H9 (cell line): ENCODE measurements around the gene ADARB2. TPM values are rescaled to one million over a fixed set of nuclear protein-coding genes. Genes with fewer than 3 reads are reported as not detected.

Experiments
- DNase-seq: peaks from one replicate; pipeline ENCODE4 v3.0.0-alpha.2; 2017
- H2AFZ ChIP-seq: one replicate; pipeline ENCODE4 v1.6.1; 2013; ENCODE audit warnings: mild to moderate bottlenecking, low read length, control low read depth, moderate library complexity
- H2AK5ac ChIP-seq: 2 replicates; pipeline ENCODE4 v1.6.1; 2013; ENCODE audit warnings: low read length, control low read depth, mixed read lengths; ENCODE audit not compliant: insufficient read length
- H2BK120ac ChIP-seq: one replicate; pipeline ENCODE4 v1.6.1; 2013; ENCODE audit warnings: low read depth, mild to moderate bottlenecking, low read length, control low read depth, inconsistent platforms; ENCODE audit not compliant: poor library complexity, severe bottlenecking
- H2BK12ac ChIP-seq: 2 replicates; pipeline ENCODE4 v1.6.1; 2013; ENCODE audit warnings: low read length, control low read depth, mixed read lengths, low read depth; ENCODE audit not compliant: insufficient read length
- H2BK15ac ChIP-seq: 2 replicates; pipeline ENCODE4 v1.6.1; 2013; ENCODE audit warnings: low read depth, low read length, control low read depth
- H2BK20ac ChIP-seq: one replicate; pipeline ENCODE4 v1.6.1; 2013; ENCODE audit warnings: low read depth, mild to moderate bottlenecking, low read length, control low read depth, inconsistent platforms; ENCODE audit not compliant: poor library complexity, severe bottlenecking
- H2BK5ac ChIP-seq: 2 replicates; pipeline ENCODE4 v1.6.1; 2013; ENCODE audit warnings: low read length, control low read depth, mixed read lengths; ENCODE audit not compliant: insufficient read length
- H3K14ac ChIP-seq: 2 replicates; pipeline ENCODE4 v1.6.1; 2013; ENCODE audit warnings: low read length, control low read depth; ENCODE audit not compliant: insufficient read depth
- H3K18ac ChIP-seq: 2 replicates; pipeline ENCODE4 v1.6.1; 2013; ENCODE audit warnings: low read depth, mild to moderate bottlenecking, mixed read lengths, low read length, control low read depth; ENCODE audit not compliant: insufficient read length
- H3K23ac ChIP-seq: 2 replicates; pipeline ENCODE4 v1.6.1; 2013; ENCODE audit warnings: low read length, control low read depth, mixed read lengths, low read depth; ENCODE audit not compliant: insufficient read length
- H3K23me2 ChIP-seq: 2 replicates; pipeline ENCODE4 v1.6.1; 2013; ENCODE audit warnings: low read depth, mild to moderate bottlenecking, mixed read lengths, low read length, control low read depth; ENCODE audit not compliant: insufficient read length, poor library complexity, severe bottlenecking
- H3K27ac ChIP-seq: 2 replicates; pipeline ENCODE4 v1.5.1; 2013; ENCODE audit warnings: low read length, control low read depth, mixed read lengths, low read depth; ENCODE audit not compliant: insufficient read length
- H3K27me3 ChIP-seq: 2 replicates; pipeline ENCODE4 v1.6.1; 2013; ENCODE audit warnings: low read length, control low read depth, inconsistent platforms; ENCODE audit not compliant: insufficient read depth
- H3K4ac ChIP-seq: 2 replicates; pipeline ENCODE4 v1.6.1; 2013; ENCODE audit warnings: low read depth, mild to moderate bottlenecking, control low read depth, inconsistent platforms, low read length, moderate library complexity
- H3K4me1 ChIP-seq: 2 replicates; pipeline ENCODE4 v1.6.1; 2013; ENCODE audit warnings: low read length, control low read depth, inconsistent platforms; ENCODE audit not compliant: insufficient read depth
- H3K4me2 ChIP-seq: 2 replicates; pipeline ENCODE4 v1.6.1; 2013; ENCODE audit warnings: low read length, control low read depth, mixed read lengths; ENCODE audit not compliant: insufficient read length, insufficient read depth
- H3K56ac ChIP-seq: 2 replicates; pipeline ENCODE4 v1.6.1; 2013; ENCODE audit warnings: low read depth, mild to moderate bottlenecking, mixed read lengths, low read length, control low read depth; ENCODE audit not compliant: insufficient read length
- H3K79me1 ChIP-seq: 2 replicates; pipeline ENCODE4 v1.6.1; 2013; ENCODE audit warnings: low read depth, mild to moderate bottlenecking, moderate library complexity, low read length, control low read depth, inconsistent platforms; ENCODE audit not compliant: insufficient read depth, poor library complexity, severe bottlenecking
- H3K79me2 ChIP-seq: 2 replicates; pipeline ENCODE4 v1.6.1; 2013; ENCODE audit warnings: low read length, control low read depth, inconsistent platforms; ENCODE audit not compliant: insufficient read depth
- H3K9ac ChIP-seq: 2 replicates; pipeline ENCODE4 v1.6.1; 2013; ENCODE audit warnings: low read length, control low read depth, mixed read lengths; ENCODE audit not compliant: insufficient read length; ENCODE audit errors: extremely low read depth
- H3K9me3 ChIP-seq: one replicate; pipeline ENCODE4 v1.6.1; 2013; ENCODE audit warnings: low read depth, low read length, inconsistent platforms; ENCODE audit not compliant: control insufficient read depth
- H3T11ph ChIP-seq: one replicate; pipeline ENCODE4 v1.6.1; 2013; ENCODE audit warnings: mild to moderate bottlenecking, low read length, control low read depth, inconsistent platforms
- H4K20me1 ChIP-seq: one replicate; pipeline ENCODE4 v1.6.1; 2013; ENCODE audit not compliant: control insufficient read depth, insufficient read length, insufficient read depth
- H4K5ac ChIP-seq: 2 replicates; pipeline ENCODE4 v1.6.1; 2013; ENCODE audit warnings: low read depth, mild to moderate bottlenecking, mixed read lengths, low read length, control low read depth; ENCODE audit not compliant: insufficient read length
- H4K8ac ChIP-seq: replicated peaks from 2 replicates; pipeline ENCODE4 v1.6.1; 2013; ENCODE audit warnings: low read length, control low read depth, mixed read lengths, low read depth; ENCODE audit not compliant: insufficient read length
- H4K91ac ChIP-seq: 2 replicates; pipeline ENCODE4 v1.6.1; 2013; ENCODE audit warnings: low read depth, mild to moderate bottlenecking, moderate library complexity, mixed read lengths, low read length, control low read depth; ENCODE audit not compliant: insufficient read length
- H3K27ac Mint-ChIP-seq, 3 experiments: 2 replicates in 2 of 3; 3 replicates in 1 of 3; pipeline ENCODE4 v1.8.0; 2020 to 2021; ENCODE audit warnings: mixed read lengths in 3 of 3, mild to moderate bottlenecking in 1 of 3, moderate library complexity in 1 of 3
- H3K27me3 Mint-ChIP-seq: 2 replicates; pipeline ENCODE4 v1.8.0; 2021; ENCODE audit warnings: low read depth, mild to moderate bottlenecking, moderate library complexity, mixed read lengths
- H3K36me3 Mint-ChIP-seq, 3 experiments: 2 replicates in 2 of 3; 3 replicates in 1 of 3; pipeline ENCODE4 v1.8.0; 2020 to 2021; ENCODE audit warnings: low read depth in 3 of 3, mixed read lengths in 3 of 3; ENCODE audit not compliant: insufficient read depth in 1 of 3
- H3K4me1 Mint-ChIP-seq, 2 experiments: 2 replicates each; pipeline ENCODE4 v1.8.0; 2020; ENCODE audit warnings: mixed read lengths in 2 of 2
- H3K4me3 Mint-ChIP-seq, 2 experiments: 2 replicates in 1 of 2; 3 replicates in 1 of 2; pipeline ENCODE4 v1.8.0; 2020 to 2021; ENCODE audit warnings: mild to moderate bottlenecking in 2 of 2, mixed read lengths in 2 of 2, moderate library complexity in 1 of 2
- H3K9me3 Mint-ChIP-seq, 2 experiments: 2 replicates in 1 of 2; 3 replicates in 1 of 2; pipeline ENCODE4 v1.8.0; 2020; ENCODE audit warnings: mild to moderate bottlenecking in 2 of 2, mixed read lengths in 2 of 2, moderate library complexity in 1 of 2
- CTCF ChIP-seq: fragments of 200-600 bp; sonication (generic); conservative IDR thresholded peaks from 3 replicates; pipeline ENCODE4 v1.8.0; 2021; ENCODE audit warnings: antibody characterized with exemption, mild to moderate bottlenecking
- WGBS: extraction: QIAGEN DNeasy Blood & Tissue Kit; methylation state at CpG from one replicate; pipeline ENCODE4 v1.1.7; 2013; ENCODE audit warnings: missing lambda C conversion rate, low lambda C conversion rate, mixed read lengths; ENCODE audit not compliant: insufficient read length; ENCODE audit errors: extremely low coverage; 5-methylcytosine and 5-hydroxymethylcytosine counted together
- total RNA-seq: library from RNA; stranded (reverse); gene quantifications from 2 replicates; pipeline ENCODE4 v1.2.1, GENCODE V29; 2021

Gene ADARB2
- total RNA-seq, 1 experiment from 2014 or later, result 0.87 TPM

GRCh38 chr10:1782841-1783240 is 45.5 kb upstream of the ADARB2 start:
- H3K9me3 ChIP-seq, result peaks cover 20% of the 10 kb centered on the region
- H3K4me2 ChIP-seq, result no peak overlapping the region
- no peak for DNase-seq
- H2BK120ac ChIP-seq, result no peak overlapping the region
- peaks cover 9 to 17% of the 10 kb centered on the region in 2 experiments; a peak in 4 of 5 replicates for H3K9me3 Mint-ChIP-seq
- H2BK20ac ChIP-seq, result no peak overlapping the region
- no peak overlapping the region for H2BK12ac ChIP-seq
- H3T11ph ChIP-seq, result no peak overlapping the region
- no peak overlapping the region for H4K5ac ChIP-seq
- no peak overlapping the region for H3K9ac ChIP-seq
- H3K27ac Mint-ChIP-seq, result no peak overlapping the region
- no peak overlapping the region for H3K4ac ChIP-seq
- H3K4me1 ChIP-seq, result peaks cover 3% of the 10 kb centered on the region; the same call in 1 of the 2 replicates
- no peaks in the 10 kb centered on the region for H3K79me2 ChIP-seq
- no peak overlapping the region for H4K8ac ChIP-seq
- no peaks in the 10 kb centered on the region for H4K20me1 ChIP-seq
- WGBS, result no CpG with 5 or more reads among the region's 5 CpGs
- peaks cover 0 to 15% (median 9%) of the 10 kb centered on the region in 3 experiments; a peak in 5 of 7 replicates for H3K36me3 Mint-ChIP-seq
- H3K4me3 Mint-ChIP-seq, result no peak overlapping the region
- H3K23ac ChIP-seq, result no peak overlapping the region
- H3K4me1 Mint-ChIP-seq, result peaks cover 11 to 18% of the 10 kb centered on the region in 2 experiments
- H2BK5ac ChIP-seq, result no peak overlapping the region
- no peak overlapping the region for H3K56ac ChIP-seq
- H2AK5ac ChIP-seq, result no peak overlapping the region
- H2BK15ac ChIP-seq, result no peak overlapping the region
- H3K27me3 Mint-ChIP-seq, result 0 out of 2 replicates have a peak, but pooled peaks cover 2% of the 10 kb centered on the region
- H3K14ac ChIP-seq, result no peak overlapping the region
- no peak overlapping the region for H3K27ac ChIP-seq
- H4K91ac ChIP-seq, result no peak overlapping the region
- no peak overlapping the region for H2AFZ ChIP-seq
- H3K23me2 ChIP-seq, result no peaks in the 10 kb centered on the region
- H3K27me3 ChIP-seq, result no peaks in the 10 kb centered on the region
- H3K18ac ChIP-seq, result no peak overlapping the region
- no peaks in the 10 kb centered on the region for H3K79me1 ChIP-seq
- no peak for TF ChIP-seq CTCF
